HL-60 (cell line): ENCODE measurements around the gene SFT2D1.
"Not testable (repeated sequence)": the region's sequence is repeated elsewhere in the genome, so short reads cannot be mapped to it uniquely, and the experiment has no call there.

Experiments used
- GABPA ChIP-seq: IDR thresholded peaks from 2 replicates; pipeline ENCODE4 v1.6.1; 2012; ENCODE audit warnings: low read depth
- POLR2AphosphoS5 ChIP-seq: IDR thresholded peaks from 2 replicates; pipeline ENCODE4 v1.6.1; 2012; ENCODE audit warnings: low read depth
- TF ChIP-seq, protein P1 (sequence below): IDR thresholded peaks from one replicate; pipeline ENCODE4 v1.5.1; 2011; ENCODE audit warnings: low read length, control low read depth, inconsistent platforms; ENCODE audit not compliant: insufficient read depth

DNA sequence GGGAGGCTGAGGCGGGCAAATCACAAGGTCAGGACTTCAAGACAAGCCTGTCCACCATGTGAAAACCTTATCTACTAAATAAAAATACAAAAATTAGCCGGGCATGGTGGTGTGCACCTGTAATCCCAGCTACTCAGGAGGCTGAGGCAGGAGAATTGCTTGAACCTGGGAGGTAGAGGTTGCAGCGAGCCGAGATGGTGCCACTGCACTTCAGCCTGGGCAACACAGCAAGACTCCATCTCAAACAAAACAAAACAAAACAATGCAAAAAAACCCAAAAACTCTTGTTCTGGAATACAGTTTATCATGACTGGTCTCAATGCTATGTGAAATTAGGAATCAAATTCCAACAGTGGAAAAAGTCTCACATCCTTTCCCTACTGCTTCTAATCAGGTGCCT, 20.1 kb upstream of the SFT2D1 start:
- TF ChIP-seq, protein P1, sequence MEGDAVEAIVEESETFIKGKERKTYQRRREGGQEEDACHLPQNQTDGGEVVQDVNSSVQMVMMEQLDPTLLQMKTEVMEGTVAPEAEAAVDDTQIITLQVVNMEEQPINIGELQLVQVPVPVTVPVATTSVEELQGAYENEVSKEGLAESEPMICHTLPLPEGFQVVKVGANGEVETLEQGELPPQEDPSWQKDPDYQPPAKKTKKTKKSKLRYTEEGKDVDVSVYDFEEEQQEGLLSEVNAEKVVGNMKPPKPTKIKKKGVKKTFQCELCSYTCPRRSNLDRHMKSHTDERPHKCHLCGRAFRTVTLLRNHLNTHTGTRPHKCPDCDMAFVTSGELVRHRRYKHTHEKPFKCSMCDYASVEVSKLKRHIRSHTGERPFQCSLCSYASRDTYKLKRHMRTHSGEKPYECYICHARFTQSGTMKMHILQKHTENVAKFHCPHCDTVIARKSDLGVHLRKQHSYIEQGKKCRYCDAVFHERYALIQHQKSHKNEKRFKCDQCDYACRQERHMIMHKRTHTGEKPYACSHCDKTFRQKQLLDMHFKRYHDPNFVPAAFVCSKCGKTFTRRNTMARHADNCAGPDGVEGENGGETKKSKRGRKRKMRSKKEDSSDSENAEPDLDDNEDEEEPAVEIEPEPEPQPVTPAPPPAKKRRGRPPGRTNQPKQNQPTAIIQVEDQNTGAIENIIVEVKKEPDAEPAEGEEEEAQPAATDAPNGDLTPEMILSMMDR = not testable (repeated sequence)
- not testable (repeated sequence) for TF ChIP-seq POLR2AphosphoS5, GABPA
